Renal cortical epithelial cell (primary cell): ENCODE results near the gene DSTN. TPM values are rescaled to one million over a fixed set of nuclear protein-coding genes. Genes with fewer than 3 reads are reported as not detected.

Source experiments
- DNase-seq: peaks from one replicate; pipeline ENCODE4 v3.0.0-alpha.2; 2011; ENCODE audit warnings: low read depth
- total RNA-seq: library from RNA; depleted of rRNA; stranded (reverse); fragments of >200 nt; gene quantifications from 2 replicates; pipeline ENCODE4 v1.2.3, GENCODE V29; 2014

The DSTN gene
- total RNA-seq, 1 donor from 2014 or later, result 433 TPM

DNA sequence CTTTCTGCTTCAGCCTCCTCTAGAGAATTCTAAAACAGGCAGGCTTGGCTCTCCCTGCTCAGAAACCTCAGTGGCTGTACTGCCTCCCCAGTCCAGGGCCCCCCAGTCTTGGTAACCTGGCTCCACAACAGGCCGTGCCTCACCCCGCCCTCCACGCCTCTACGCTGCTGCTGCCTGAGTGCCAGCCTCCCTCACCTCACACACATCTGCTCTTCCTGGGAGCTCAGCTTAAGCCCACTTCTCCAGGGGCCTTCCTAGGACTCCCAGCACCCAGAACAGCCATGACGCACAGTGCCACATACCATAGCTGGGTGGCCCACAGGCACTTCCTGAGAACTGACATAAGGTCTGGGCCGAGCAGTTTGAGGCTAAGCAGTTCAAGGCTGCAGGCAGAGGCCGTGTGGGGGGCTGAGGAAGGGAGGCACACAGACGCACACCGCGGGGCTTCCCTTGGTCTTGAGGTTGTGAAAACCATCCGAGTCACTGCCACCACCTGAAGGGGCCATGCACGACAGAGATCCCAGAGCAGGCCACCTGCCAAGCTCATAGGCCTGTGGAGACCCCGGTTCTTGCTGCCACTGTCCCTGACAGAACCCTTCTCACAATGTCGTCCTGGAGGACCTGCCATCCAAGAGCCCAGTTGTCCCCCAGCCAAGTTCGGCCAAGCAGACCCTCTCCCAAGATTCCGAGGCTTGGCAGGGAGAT lies 42.6 kb downstream of the DSTN start:
- DNase-seq, result no peak

DNA sequence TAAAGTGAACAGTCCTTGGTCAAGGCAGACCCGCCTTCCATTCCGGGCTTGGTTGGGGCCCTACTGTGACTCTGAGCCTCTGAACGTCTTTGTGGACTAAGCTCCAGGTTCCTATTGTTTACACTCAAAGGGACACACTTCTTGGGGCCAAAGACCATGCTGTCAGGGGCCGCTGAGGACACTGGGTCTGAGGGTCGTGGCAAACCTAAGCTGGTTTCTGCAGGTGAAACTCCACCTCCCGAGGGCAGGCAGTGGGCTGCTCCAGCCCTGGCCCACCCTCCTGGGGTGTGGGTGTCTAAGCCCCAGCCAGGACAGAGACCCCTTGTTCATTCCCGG lies 43.1 kb downstream of the DSTN start:
- no peak for DNase-seq

DNA sequence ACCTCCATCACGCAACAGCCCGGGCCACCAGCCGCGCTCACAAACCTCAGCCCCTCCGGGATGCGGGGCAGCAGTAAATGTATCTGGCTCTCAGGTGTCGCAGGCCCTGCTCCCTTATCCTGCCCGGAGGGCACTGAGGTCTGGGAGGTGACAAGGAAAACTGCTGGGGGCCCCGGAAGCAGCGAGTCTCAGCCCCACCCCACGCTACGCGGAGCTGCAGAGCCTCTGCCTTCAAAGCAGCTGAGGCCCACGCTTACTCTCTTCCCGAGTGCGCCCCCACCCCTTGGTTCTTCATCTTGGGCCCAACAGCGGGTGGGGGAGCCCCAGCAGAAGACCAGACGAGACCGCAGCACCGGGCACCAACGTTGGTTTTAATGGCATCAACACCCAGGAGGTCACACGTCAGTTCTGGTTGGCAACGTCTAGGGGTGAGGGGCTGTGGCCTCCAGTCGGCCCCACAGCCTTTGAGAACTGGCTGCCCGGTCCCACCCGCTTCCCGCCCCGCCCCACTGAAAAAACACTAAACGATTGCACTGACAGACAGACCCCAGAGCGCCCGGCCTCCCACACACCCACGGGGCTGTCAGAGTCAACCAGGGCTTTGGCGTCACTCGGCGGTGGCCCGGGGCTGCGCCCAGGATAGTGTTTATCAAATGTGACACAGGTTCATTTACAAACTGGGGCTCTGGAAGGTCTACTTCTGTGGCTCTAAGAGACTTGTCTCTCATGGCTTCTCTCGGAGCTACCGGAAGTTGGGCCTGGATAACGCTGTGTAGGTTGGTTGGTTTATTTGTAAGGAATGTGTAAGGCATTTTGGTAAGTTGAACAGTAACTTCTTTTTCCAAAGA lies 43.7 kb downstream of the DSTN start:
- no peak for DNase-seq

DNA sequence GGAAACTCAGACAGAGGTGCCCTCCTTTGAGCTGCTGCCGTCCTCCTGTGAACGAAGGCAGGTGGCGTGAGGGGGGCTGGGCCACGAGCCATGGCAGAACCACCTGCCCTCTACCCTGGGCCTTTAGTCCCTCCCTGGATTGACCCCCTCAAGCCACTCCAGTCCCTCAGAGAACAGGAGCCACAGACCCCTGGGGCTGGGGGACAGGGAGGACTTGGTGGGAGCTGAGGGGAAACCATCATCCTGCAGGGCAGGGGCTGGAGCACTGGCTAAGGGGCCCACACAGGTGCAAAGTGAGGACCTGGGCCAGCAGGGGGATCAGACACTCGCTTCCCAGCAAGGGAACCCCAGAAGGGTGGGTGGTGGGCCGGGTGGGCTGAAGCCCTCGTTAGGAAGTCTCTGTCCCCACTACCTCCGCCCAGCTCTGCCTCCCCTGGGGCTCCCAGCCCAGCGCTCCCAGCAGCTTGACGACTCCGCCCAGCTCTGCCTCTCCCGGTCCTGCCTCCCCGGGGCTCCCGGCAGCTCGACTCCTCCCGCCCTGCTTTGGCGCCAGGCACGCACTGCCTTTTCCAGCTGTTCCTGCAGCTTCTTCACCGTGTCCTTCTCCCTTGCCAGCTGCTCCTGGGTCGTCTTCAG lies 44.4 kb downstream of the DSTN start:
- no peak for DNase-seq

DNA sequence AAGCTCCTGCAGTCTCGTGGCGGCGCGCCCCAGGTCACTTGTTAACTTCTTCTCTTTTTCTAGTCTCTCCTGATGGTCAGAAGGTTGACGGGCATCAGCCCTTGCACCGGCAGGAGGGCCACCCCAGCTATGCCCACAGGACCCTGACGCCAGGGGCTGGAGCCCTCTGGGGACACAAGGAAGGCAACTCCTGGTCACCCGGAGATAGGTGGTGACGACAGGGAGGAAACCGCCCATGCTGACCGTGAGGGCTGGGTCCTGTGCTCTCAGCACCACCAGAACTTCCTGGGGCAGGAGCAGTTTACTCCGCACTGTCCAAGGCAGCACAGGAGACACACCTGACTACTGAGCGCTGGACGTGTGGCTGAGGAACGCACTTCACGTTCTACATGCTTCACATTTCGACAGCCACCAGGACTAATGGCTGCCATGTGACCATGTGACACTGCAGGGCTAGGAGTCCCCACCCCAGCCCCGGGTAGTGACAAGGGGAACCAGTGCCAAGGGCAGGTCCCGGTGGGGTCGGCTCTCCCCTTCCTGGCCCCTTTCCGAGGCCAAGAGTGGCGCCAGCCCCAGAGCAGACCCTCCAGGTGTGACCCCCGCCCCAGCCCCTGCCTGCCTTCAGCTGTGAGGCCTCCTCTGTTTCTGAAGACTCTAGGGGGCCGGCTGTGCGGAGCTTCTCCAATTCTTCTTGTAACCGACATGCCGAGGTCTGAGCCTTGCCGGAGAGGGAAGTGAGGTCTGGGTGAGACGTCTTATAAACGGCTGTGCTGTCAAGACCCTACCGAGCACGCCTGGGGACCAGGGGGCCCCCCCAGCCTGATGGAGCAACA lies 45.2 kb downstream of the DSTN start:
- DNase-seq, result no peak

DNA sequence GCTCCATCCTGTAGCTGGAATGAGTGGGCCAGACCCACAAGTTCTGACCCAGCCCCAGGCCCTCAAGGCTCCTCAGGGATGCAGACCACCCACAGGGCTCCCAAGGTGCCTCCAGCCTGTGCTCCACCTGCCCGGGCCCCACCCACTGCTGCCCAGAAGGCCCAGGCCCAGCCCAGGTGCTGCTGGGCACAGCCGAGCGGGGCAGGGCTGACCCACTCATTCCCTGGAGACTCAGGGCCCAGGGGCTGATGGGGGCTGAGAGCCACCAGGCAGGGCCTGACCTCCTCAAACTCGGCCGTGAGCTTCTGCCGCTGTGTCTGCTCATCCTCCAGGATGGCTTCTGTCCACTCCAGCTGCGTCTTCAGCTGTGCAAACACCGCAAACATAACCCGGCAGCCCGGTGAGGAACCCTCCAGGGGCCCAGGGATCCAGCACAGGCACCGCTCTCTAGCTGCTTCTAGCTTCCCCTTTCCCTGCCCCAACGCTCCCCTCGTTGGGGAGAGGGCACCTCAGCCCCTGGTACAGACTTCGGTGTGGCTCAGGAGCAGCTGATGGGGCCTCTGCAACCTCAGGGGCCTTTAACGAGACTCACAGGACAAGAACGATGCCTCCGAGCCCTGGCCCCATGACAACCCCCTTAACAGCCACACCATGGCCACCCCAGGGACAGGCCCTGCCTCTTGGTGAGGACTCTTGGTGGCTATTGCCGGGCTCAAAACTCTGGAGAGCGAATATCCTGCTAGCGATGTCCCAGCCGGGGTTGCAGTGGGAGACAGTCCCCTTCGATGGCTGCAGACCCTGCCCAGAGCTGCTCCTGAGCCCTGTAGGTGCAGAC lies 46.0 kb downstream of the DSTN start:
- no peak for DNase-seq

DNA sequence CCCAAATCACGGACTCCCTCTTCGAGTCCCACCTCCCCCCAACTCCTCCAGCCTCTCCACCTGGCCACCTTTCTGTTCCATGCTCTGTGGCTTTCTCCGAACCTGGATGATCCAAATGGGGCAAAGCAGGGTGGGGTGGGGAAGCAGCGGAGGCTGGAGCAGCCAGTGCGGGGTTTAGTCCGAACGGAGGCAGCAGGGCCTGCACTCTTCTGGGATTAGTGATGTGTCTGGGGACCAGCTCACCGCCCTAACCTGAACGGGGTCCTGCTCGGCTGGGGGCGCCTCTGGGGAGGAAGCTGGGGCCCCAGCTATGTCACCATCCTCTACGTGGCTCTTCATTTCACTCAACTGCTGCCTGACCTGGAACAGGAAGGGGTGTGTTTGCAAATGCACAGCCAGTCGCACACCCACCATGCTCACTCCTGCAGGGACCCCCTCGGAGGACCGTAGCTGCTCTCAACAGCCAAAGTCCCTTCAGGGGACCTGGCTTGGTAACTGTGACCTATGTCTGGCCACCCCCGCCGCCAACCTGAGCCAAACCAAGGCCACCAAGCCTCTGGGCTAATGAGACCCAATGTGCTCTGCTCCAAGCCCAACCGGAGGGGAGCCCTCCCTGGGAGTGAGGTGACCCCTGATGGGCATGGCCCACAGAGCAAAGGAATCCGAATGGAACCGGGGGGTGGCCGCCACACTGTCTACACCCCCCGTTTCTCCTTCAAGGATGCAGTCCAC lies 46.8 kb downstream of the DSTN start:
- no peak for DNase-seq

DNA sequence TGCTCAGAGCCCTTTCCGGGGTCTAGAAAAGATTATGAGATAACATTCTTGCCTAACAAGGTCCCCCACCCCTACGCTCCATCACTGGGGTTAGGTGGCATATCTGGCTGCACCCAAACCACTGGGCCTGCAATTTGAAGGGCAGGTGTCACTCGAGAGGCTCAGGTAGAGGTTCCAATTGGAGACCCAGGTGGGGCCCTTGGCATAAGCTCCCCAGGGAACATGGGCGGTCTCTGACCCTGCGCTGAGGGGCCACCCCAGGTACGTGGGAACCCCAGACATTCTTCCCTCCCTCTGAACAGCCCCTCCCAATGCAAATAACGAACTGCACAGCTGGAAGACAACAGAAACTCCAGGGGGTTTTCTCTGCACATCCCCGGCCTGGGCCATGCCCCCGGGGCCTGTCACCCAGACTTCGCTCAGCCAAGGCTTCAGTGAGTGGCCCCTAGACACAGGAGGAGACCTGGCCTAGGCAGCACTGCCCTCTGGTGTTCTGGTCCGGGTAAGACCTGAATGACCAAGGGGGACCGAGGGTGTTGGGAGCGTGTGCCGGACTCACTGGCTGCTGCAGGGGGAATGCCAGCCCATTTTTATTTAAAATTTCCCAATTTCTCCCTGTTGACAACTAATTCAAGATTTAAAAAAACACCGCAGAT lies 47.5 kb downstream of the DSTN start:
- no peak for DNase-seq

DNA sequence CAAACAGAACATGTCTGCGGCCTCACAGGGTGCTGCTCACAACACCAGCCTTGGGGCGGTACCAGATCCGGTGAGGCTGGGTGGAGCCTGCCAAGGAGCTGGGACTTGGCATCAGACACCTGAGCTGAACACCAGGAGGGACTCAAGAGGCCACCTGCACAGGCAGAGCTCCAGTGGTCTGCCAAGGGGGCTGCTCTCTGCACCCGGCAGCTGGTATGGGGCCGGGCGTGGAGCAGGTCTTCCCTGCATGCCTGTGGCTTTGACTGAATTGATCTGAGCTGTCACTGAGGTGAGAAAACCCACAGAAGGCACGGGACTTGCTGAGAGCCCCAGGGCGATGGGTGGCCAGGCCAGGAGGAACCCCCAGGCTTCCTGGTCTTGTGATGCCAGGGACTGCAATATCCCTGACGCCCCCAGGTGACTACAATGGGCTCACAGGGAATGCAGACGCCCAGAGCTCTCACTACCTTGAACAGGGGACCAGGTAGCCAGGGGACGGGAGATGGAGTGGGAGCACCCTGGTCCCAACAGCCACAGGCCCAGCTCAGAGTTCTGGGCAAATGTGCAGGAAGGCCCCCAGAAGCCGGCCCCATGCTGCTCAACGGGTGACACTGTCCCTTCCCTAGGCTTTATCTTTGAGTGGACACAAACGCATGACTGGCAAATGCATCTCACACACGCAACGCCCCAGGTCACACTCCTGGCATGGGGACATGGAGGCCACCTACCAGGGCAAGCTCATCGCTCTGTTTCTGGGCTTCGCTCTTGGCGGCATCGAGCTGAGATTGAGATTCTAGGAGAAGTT lies 48.2 kb downstream of the DSTN start:
- DNase-seq, result no peak

DNA sequence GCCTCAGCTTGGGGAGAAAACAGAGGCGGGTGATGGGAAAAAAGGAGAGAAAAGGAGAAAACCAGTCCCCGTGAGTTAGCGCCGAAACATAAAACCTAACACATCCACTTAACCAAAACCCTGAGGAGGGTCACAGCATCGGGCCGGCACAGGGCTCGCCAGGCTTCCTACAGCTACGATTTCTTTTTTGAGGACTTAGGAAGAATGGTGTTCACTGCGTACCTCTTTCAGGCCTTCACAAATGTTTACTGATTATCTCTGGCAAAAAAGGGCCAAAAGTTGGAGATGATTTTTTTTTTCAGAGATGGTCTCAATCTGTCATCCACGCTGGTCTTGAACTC lies 48.8 kb downstream of the DSTN start:
- DNase-seq, result no peak

DNA sequence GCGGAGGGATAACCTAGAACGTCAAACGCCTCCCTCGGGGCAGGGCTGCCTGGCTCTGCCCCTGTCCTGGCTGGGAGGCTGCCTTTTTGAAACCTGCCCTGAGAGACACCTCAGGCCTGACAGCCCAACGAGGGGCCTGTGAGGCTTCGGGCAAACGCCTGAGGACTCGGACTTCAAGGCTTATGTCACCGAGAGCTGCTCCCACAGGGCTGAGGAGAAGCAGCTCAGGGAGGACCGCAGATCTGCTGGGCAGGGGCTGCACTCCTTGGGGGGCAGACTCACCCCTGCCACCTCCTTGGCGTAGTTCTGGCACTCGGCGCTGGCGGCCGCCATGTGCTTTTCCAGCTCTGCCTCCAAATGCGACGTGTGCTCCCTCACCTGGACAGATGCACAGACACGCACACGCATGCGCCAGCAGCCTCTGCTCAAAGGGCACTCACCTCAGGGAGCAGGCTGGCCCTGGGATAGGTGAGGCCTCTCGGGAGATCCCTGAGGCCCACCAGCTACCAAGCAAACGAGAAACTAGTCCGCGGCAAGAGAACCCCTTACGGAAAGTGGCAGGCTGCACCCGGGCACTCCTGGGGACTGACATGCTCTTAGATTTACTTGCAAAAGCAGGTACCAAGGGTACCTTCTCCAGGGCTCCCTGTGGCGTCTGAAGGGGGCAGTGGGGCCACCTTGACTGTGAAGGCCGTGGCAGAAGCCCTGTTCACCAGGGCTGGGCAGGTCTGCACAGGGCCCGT lies 49.6 kb downstream of the DSTN start:
- DNase-seq, result no peak

DNA sequence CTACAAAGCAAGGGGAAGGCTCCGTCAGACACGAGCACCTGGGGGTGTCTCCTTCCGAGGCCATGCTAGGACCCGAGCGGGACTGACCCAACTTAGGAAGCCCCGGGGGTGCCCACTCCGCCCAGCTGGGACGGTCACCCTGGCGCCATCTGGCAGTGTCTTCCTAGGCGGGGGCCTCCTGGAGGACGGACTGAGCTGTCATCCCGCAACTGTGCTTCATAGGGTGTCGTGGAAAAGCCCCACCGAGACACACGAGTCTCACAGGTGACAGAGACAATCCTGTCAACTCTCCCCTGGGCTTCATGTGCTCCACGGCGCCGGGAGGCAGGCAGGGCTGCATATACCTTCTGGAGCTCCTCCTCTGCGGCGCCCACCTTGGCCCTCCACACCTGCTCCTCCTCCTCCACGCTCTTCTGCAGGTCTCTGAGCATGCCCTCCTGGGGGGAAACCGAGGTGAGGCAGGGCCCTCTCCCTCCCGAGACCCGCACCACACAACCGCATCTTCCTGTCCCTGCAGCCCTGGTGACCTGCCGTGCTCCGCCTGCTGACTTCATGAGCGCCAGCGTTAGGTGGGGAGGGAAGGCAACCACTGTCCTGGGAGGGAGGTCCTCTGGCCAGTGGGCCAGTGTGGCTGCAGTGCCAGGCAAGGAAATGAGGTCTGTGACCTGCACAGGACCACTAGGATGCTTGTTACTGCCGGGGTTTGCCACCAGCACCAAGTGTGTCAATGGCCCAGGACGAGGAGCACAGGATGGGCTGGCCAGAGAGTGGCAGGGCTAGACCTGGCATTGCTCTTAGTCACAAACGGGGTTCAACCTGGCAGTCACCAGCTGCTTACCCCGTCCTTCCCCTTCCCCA lies 50.7 kb downstream of the DSTN start:
- DNase-seq, result no peak

DNA sequence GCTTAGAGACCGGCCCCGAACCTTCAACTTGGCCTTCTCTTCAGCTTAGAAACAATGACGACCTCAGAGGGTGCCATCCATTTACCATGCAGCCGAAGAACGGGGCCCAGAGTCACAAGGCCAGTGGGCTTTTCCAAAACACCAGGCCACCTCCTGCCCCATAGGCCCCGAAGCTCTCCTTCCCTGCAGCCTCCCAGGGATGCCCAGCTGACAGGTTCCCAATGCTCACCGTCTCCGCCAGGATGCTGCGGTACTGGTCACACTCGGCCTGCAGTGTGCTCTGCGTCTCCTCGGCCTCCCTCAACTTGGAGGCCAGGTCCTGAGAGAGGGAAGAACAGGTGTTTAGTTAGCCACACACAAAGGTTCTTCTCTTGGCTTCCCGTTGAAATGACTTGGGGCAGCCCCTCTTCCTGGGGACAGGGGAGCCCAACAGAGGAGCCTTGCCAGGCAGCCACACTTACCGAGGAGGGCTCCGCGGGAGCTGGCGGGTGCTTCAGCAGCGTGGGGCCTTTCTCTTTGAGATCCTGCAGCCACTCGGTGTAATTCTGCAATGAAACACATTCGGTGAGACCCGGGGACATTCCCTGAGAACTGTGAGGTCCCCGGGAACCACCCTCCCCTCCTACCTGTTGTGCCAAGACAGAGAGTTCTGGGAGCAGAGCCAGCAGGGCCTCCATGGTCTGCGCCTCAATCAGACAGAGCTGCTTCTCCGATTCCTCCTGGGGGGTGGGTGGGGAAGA lies 51.5 kb downstream of the DSTN start:
- no peak for DNase-seq

DNA sequence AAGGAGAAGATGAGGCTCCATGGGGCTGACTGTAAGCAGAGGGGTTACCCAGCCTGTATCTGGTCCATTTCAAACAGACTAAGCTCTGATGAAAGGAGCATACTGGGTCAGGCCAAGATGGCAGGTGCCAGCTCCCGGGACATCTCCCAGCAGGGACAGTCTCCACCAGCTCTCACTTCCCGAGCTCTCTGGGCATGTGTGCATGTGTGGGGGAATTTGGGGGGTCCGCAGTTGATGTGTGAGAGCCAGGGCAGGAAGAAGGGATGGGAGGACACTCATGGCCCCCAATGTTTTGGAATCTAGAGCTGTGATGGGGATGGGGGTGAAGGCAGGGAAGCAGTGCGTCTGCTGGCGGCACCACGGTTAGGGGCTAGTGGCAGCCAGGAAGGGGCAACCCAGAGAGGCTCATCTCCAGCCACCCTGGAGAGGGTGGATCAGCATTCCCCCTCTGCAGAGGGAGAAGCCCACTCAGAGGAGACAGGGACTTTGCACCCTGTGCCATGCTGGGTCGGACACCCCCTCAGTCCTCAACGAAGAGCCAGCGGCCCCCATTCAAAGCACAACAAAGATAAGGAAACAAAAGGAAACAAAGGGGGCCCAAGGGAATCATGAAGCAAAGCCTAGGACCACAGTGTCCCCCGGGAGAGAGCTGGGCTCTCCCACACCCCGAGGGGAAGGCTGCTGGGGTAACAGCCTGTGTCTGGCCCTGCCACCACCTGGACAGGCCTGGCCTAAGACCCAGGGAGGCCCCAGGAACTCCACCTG lies 52.4 kb downstream of the DSTN start:
- no peak for DNase-seq

DNA sequence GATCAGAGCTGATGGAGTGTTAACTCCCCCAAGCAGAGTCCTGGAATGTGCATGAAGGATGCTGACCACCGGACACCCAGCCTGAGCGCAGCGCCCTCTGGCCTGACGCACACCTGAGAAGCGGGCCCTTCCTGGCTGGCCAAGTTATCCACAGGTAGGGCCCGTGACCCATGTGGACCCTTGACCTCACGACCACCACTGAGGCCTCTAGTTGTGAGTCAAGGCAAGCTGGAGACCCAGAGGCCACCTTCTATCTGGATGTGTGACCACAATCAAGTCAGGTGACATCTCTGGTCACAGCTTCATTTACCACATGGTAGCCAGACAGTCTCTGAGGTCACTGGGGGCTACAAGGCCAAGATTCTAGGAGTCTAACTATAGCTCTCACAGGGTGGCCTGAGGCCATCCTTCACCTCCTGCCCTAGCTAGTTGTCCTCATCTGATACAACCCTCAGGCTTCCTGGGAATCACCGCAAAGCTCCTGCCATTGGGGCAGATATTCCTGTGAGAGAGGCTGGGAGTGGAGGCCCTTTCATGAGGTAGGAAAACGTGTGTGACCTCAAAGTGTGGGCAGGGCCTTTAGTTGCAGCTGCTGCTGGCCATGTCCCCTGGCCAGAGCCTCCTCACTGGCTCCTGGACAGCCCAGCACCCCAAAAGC lies 53.1 kb downstream of the DSTN start:
- DNase-seq, result no peak

DNA sequence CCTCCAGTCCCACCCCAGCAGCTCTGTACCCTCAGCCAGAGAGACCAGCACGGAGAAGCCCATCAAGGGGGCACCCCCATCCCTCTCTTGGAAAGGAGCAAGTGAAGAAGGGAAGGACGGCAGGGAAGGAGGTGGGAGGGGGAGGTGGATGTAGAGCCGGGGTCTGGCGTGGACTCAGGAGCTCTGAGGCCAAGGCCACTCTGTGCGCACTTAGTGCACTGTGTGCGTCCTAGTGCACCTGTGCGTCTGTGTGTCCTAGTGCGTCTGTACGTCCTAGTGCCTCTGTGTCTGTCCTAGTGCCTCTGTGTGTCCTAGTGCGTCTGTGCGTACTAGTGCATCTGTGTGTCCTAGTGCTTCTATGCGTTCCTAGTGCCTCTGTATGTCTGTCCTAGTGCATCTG lies 54.2 kb downstream of the DSTN start:
- no peak for DNase-seq
